HepG2 (cell line): ENCODE data around the gene SNRNP200. TPM values are rescaled to one million over a fixed set of nuclear protein-coding genes. Genes with fewer than 3 reads are reported as not detected.

ENCODE experiments used
- AGO1 ChIP-seq: fragments of 200-400 bp; formaldehyde crosslinking; IDR thresholded peaks from 2 replicates; pipeline ENCODE4 v1.6.1; 2017; ENCODE audit warnings: mild to moderate bottlenecking, low read depth, low read length, moderate library complexity; ENCODE audit not compliant: poor library complexity, severe bottlenecking
- ELF4 ChIP-seq: sonication (generic); formaldehyde crosslinking; IDR thresholded peaks from 2 replicates; pipeline ENCODE4 v1.5.0; 2020; ENCODE audit warnings: missing genetic modification reagents, mild to moderate bottlenecking, moderate library complexity, borderline replicate concordance
- FOXK1 ChIP-seq: sonication (generic); formaldehyde crosslinking; IDR thresholded peaks from 2 replicates; pipeline ENCODE4 v1.4.0; 2020; ENCODE audit warnings: low read depth, missing genetic modification reagents, borderline replicate concordance
- RARA ChIP-seq: IDR thresholded peaks from 2 replicates; pipeline ENCODE4 v1.6.1; 2016; ENCODE audit warnings: missing genetic modification reagents, missing compliant biosample characterization
- RBM39 ChIP-seq: fragments of 200-400 bp; formaldehyde crosslinking; IDR thresholded peaks from one replicate; pipeline ENCODE4 v1.6.1; 2018; ENCODE audit warnings: antibody characterized with exemption, mild to moderate bottlenecking, low read depth, low read length; ENCODE audit not compliant: poor library complexity, severe bottlenecking
- TARDBP ChIP-seq: sonication (generic); formaldehyde crosslinking; IDR thresholded peaks from 2 replicates; pipeline ENCODE4 v1.8.0; 2022; ENCODE audit warnings: mild to moderate bottlenecking, missing genetic modification reagents
- ZBTB42 ChIP-seq: sonication (generic); formaldehyde crosslinking; IDR thresholded peaks from 2 replicates; pipeline ENCODE4 v1.5.0; 2020; ENCODE audit warnings: mild to moderate bottlenecking, missing genetic modification reagents
- ZNF121 ChIP-seq: sonication (generic); formaldehyde crosslinking; IDR thresholded peaks from 2 replicates; pipeline ENCODE4 v1.5.0; 2020; ENCODE audit warnings: mild to moderate bottlenecking, missing genetic modification reagents
- ZNF207 ChIP-seq: fragments of 450-650 bp; IDR thresholded peaks from 2 replicates; pipeline ENCODE4 v1.6.1; 2016; ENCODE audit warnings: antibody characterized with exemption, borderline replicate concordance
- ZNF431 ChIP-seq: sonication (generic); formaldehyde crosslinking; IDR thresholded peaks from 2 replicates; pipeline ENCODE4 v1.9.0; 2022; ENCODE audit warnings: missing genetic modification reagents, low read depth, mild to moderate bottlenecking, borderline replicate concordance
- ZNF441 ChIP-seq: sonication (generic); formaldehyde crosslinking; IDR thresholded peaks from 2 replicates; pipeline ENCODE4 v1.7.0; 2021; ENCODE audit warnings: missing genetic modification reagents, borderline replicate concordance
- ZNF468 ChIP-seq: sonication (generic); formaldehyde crosslinking; IDR thresholded peaks from 2 replicates; pipeline ENCODE4 v1.8.0; 2022; ENCODE audit warnings: mild to moderate bottlenecking, moderate library complexity, missing genetic modification reagents
- ZNF644 ChIP-seq: IDR thresholded peaks from 2 replicates; pipeline ENCODE4 v1.6.1; 2016; ENCODE audit warnings: low read depth
- ZNF704 ChIP-seq: sonication (generic); formaldehyde crosslinking; IDR thresholded peaks from 2 replicates; pipeline ENCODE4 v1.8.1; 2023; ENCODE audit warnings: mild to moderate bottlenecking, inconsistent platforms, moderate library complexity, missing genetic modification reagents, borderline replicate concordance
- polyA plus RNA-seq, 8 experiments: library from polyadenylated mRNA; depleted of rRNA in 3 of 8; stranded (reverse) in 7 of 8; unstranded in 1 of 8; fragments of >200 nt; fragmentation: Illumina TruSeq in 4 of 8; extraction: Trizol in 4 of 8; gene quantifications; 2 replicates each; pipeline versions ENCODE4 v1.2.1 to v1.2.3, GENCODE V29; 2011 to 2016; ENCODE audit warnings: low read depth in 4 of 8, missing spikeins in 1 of 8, mixed read lengths in 1 of 8; ENCODE audit not compliant: insufficient read depth in 1 of 8
- total RNA-seq, 5 experiments: library from RNA; depleted of rRNA; stranded (reverse); fragments of >200 nt; fragmentation: Illumina TruSeq; extraction: Trizol; gene quantifications; 2 replicates each; pipeline ENCODE4 v1.2.3, GENCODE V29; 2016; ENCODE audit warnings: low read depth in 1 of 5
- TF ChIP-seq, protein P1 (sequence below): sonication (generic); formaldehyde crosslinking; IDR thresholded peaks from 2 replicates; pipeline ENCODE4 v1.9.0; 2021; ENCODE audit warnings: missing genetic modification reagents, borderline replicate concordance
- TF ChIP-seq, protein P2 (sequence below): sonication (generic); formaldehyde crosslinking; IDR thresholded peaks from 2 replicates; pipeline ENCODE4 v1.9.0; 2021; ENCODE audit warnings: mild to moderate bottlenecking, missing genetic modification reagents

Gene SNRNP200
- total and polyA plus RNA-seq, 2 of the 13 experiments (the other 11 are each of a cell fraction or from before 2014, with no cell fraction given) = 99.0 to 232 TPM

DNA sequence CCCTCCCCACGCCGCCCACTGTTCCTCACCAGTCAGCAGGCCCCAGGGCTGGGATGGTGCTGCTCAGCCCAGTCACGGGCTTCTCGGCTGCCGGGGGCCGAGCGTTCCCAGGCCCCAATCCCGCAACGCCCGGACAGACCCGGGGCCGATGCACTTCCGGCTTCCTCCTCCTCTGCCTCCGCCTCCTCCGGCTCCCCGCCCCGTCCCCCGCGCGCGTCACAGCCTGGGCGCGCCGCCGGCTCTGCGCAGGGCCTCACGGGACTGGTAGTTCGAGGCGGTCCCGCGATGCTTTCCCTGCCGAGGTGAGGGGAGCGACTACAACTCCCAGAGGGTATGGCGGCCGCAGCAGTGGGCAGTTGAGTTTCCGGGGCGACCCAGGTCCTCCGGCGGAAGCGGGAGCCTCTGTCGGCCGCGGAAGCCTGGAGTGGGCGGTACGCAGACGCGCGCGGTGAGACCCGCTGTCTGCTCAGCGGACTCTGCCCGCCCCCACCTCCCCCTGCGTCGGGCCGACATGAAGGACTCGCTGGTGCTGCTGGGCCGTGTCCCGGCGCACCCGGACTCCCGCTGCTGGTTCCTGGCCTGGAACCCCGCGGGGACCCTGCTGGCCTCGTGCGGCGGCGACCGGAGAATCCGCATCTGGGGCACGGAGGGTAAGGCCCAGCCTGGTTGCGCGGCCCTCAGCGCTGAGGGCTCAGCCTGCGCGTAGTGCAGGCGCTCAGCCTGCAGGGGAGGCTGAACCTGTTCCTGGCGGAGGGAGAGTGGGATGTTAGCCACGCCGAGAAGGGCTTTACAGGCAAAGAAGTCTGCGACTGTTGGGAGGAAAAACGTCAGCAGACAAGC lies 39.3 kb downstream of the SNRNP200 start, which contains the start of the genes CIAO1 and TMEM127 (continued):
- peak; percentile 97 for TF ChIP-seq RBM39
- TF ChIP-seq ZNF121 (CRISPR knock-in tag) = no peak; the same call in 1 of the 2 replicates
- TF ChIP-seq, protein P1, sequence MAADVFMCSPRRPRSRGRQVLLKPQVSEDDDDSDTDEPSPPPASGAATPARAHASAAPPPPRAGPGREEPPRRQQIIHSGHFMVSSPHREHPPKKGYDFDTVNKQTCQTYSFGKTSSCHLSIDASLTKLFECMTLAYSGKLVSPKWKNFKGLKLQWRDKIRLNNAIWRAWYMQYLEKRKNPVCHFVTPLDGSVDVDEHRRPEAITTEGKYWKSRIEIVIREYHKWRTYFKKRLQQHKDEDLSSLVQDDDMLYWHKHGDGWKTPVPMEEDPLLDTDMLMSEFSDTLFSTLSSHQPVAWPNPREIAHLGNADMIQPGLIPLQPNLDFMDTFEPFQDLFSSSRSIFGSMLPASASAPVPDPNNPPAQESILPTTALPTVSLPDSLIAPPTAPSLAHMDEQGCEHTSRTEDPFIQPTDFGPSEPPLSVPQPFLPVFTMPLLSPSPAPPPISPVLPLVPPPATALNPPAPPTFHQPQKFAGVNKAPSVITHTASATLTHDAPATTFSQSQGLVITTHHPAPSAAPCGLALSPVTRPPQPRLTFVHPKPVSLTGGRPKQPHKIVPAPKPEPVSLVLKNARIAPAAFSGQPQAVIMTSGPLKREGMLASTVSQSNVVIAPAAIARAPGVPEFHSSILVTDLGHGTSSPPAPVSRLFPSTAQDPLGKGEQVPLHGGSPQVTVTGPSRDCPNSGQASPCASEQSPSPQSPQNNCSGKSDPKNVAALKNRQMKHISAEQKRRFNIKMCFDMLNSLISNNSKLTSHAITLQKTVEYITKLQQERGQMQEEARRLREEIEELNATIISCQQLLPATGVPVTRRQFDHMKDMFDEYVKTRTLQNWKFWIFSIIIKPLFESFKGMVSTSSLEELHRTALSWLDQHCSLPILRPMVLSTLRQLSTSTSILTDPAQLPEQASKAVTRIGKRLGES = no peak
- no peak for TF ChIP-seq ZNF207
- peak; percentile 92 for TF ChIP-seq FOXK1
- TF ChIP-seq ZNF431 (CRISPR knock-in tag) = peak; percentile 76; the same call in 1 of the 2 replicates
- no peak; the same call in none of the 2 replicates for TF ChIP-seq ZNF704 (CRISPR knock-in tag)
- TF ChIP-seq ELF4 (CRISPR knock-in tag) = peak; percentile 93
- TF ChIP-seq, protein P2, sequence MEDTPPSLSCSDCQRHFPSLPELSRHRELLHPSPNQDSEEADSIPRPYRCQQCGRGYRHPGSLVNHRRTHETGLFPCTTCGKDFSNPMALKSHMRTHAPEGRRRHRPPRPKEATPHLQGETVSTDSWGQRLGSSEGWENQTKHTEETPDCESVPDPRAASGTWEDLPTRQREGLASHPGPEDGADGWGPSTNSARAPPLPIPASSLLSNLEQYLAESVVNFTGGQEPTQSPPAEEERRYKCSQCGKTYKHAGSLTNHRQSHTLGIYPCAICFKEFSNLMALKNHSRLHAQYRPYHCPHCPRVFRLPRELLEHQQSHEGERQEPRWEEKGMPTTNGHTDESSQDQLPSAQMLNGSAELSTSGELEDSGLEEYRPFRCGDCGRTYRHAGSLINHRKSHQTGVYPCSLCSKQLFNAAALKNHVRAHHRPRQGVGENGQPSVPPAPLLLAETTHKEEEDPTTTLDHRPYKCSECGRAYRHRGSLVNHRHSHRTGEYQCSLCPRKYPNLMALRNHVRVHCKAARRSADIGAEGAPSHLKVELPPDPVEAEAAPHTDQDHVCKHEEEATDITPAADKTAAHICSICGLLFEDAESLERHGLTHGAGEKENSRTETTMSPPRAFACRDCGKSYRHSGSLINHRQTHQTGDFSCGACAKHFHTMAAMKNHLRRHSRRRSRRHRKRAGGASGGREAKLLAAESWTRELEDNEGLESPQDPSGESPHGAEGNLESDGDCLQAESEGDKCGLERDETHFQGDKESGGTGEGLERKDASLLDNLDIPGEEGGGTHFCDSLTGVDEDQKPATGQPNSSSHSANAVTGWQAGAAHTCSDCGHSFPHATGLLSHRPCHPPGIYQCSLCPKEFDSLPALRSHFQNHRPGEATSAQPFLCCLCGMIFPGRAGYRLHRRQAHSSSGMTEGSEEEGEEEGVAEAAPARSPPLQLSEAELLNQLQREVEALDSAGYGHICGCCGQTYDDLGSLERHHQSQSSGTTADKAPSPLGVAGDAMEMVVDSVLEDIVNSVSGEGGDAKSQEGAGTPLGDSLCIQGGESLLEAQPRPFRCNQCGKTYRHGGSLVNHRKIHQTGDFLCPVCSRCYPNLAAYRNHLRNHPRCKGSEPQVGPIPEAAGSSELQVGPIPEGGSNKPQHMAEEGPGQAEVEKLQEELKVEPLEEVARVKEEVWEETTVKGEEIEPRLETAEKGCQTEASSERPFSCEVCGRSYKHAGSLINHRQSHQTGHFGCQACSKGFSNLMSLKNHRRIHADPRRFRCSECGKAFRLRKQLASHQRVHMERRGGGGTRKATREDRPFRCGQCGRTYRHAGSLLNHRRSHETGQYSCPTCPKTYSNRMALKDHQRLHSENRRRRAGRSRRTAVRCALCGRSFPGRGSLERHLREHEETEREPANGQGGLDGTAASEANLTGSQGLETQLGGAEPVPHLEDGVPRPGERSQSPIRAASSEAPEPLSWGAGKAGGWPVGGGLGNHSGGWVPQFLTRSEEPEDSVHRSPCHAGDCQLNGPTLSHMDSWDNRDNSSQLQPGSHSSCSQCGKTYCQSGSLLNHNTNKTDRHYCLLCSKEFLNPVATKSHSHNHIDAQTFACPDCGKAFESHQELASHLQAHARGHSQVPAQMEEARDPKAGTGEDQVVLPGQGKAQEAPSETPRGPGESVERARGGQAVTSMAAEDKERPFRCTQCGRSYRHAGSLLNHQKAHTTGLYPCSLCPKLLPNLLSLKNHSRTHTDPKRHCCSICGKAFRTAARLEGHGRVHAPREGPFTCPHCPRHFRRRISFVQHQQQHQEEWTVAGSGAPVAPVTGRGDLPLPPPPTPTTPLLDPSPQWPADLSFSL = no peak
- peak; percentile 64 for TF ChIP-seq AGO1
- no peak for TF ChIP-seq ZNF644
- TF ChIP-seq ZBTB42 (CRISPR knock-in tag) = peak; percentile 93; the same call in 1 of the 2 replicates
- peak; percentile 82 for TF ChIP-seq ZNF441 (CRISPR knock-in tag)
- TF ChIP-seq ZNF468 (CRISPR knock-in tag) = no peak
- TF ChIP-seq RARA = peak; percentile 45
- peak; percentile 94 for TF ChIP-seq TARDBP (CRISPR knock-in tag)
